GM18861 (cell line): ENCODE measurements around the gene BORCS5.
"Not testable (repeated sequence)": the region's sequence is repeated elsewhere in the genome, so short reads cannot be mapped to it uniquely, and the experiment has no call there.

Source experiments
- ATAC-seq: cut with Tn5 transposase; IDR thresholded peaks from one replicate; pipeline ENCODE4 v1.9.1; 2021; ENCODE audit not compliant: unreplicated experiment

The BORCS5 gene

DNA sequence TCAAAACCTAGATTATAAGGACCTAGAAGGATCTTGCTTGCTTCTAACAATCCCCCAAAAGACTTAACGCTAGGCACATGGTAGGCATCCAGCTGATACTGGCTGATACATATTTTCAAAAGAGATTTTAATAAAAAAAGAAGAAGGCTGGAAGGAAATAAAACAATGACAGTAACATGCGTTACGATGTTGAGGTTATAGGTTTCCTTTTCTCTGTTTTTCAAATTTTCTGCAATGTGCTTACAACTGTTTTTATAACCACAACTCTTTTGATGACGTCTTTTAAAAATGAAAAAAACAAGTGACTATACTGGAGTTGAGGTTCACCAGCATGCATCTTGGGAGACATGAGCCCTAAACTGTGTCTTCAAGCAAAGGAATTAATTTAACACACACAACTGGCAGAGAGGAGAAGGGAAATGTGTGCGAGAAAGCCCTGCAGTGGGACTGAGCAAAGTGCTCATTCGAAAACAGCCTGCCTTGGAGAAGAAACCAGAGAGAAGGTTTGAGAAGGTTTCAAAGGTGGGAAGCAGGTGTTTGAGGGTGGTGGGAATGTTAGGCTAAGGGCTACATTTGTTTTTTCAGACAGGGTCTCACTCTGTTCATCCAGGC lies 125.4 kb downstream of the BORCS5 start:
- ATAC-seq, result no peak

DNA sequence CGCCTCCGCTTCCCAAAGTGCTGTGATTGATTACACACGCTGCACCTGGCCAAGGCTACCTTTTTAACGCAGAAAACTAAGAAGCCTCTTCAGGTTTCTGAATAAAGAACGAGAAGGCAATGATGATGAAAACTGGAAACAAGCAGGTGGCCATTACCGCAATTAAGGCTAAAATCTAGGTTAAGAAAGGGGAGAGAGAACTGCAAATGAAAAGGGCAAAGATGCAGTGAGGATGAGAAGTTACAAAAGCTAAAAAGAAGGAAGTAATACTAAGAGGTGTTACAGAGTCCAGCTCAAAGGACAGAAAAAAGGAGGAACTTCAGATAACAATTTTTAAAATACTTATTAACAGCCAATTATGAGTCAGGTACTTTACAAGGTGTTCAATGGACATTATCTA lies 126.1 kb downstream of the BORCS5 start:
- no peak for ATAC-seq

DNA sequence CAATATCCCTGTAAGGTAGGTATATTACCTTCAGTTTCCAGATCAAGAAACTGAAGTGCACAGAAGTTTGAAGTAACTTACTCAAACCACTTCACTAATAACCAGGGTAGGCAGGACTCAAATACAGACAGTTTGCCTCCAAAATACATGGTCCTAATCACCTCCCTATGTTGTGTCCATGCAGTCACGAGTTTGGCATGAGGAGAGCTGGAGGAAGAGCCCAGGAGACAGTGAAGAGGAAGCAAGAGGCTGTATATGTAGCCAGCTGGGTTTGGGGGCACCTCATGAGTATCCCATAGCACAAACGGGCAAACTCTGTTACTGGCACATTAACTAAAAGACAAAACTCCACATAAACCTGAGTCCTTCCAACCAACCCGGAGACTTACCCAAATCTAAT lies 126.6 kb downstream of the BORCS5 start:
- ATAC-seq, result no peak

DNA sequence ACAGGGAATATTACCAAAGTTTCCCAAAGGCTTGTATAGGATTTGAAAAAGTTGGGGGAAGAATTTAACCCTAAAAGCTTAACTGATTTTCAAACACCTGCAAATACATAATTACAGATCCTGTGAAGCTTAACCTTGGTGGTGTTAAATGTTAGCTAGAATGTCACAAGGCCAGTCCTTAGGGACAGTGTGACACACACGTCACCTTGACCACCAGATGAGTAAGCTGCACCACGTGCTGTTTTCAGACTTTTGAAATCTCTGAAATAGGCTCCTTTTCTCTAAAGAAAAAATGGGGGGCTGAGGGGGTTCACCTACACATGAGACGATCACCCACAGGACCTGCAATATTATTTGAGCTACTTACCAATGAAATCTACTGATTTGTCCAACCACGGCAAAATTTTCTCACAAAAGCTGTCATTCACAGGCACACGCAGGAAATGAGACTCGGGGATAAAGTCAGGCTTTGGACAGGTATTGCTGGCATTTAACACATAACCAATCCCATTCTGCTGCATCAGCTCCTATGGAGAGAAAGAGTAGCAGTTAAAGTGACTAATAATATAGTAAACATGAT lies 129.9 kb downstream of the BORCS5 start:
- peak; percentile 88 for ATAC-seq

DNA sequence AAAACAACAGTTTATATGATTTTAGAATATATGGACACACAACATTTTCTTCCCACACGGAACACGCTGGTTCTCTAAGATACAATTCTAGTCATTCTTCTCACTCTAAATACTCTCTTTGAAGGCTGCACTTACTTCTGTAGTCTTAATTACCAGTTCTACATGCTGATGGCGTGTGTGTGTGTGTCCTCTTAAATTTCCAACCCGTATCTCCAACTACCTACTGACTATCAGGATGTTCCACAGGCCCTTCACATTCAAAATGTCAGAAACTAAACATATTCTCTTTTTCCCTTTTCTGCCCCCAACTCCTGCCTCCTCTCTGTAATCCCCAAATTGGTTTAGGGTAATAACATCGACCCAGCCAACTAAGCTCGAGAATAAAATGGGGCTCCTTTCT lies 130.6 kb downstream of the BORCS5 start:
- no peak for ATAC-seq

DNA sequence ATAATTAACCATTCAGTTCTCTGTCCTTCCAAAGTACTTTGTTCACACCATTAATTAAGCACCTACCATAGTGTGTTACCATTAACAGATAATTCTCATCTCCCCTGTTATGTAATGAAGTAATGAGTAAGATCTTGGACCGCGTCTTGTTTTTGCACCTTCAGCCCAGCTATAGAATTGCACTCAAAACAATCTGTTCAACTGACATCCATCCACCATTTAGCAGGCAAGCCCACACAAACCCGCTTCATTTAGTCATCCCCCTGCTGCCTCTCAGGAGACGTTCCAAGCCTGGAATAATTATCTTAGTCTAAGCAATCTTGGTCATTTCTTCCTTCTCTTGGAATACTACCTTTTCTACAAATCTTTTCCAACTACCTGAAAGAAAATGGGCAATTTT lies 131.4 kb downstream of the BORCS5 start:
- no peak for ATAC-seq

DNA sequence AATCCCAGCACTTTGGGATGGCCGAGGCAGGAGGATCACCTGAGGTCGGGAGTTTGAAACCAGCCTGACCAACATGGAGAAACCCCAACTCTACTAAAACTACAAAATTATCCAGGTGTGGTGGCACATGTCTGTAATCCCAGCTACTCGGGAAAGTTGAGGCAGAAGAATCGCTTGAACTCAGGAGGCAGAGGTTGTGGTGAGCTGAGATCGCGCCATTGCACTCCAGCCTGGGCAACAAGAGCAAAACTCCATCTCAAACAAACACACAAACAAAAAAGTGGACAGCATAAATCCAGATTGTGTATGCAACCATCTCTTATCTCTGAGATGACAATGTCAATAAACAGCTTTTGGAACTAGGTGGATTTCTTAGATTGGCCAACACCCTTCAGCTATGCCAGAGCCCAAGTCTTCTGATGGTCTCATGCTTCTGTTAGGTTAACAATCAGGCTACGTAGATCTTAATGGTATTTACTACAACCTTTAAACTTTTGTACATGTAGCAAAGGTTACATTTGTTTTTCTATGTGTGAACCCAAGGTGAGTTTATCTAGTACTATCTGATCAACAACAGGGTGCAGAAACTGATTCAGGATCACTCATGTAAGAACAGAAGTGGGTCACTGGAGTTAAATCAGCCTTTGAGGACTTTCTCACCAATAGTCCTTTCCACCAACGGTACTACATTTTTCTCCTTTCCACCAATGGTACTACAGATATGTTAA lies 132.1 kb downstream of the BORCS5 start:
- ATAC-seq, result no peak

DNA sequence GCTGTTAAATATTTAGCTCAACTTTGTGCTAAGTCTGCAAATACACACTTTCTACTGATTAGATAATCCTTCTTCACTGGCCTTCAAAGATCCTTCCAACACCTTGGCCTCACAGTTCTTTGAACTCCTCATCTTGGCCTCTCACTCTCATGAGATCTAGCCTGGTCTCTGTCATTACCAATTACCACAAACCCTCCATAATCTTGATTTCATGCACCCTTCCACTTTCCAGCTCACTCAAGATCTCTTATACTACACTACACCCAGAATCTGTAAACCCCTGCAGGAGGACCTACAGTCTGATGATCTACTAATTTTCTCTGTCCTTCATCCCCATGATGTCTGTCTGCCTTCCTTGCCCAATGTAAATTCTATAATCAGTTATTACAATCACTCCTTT lies 134.7 kb downstream of the BORCS5 start:
- no peak for ATAC-seq

DNA sequence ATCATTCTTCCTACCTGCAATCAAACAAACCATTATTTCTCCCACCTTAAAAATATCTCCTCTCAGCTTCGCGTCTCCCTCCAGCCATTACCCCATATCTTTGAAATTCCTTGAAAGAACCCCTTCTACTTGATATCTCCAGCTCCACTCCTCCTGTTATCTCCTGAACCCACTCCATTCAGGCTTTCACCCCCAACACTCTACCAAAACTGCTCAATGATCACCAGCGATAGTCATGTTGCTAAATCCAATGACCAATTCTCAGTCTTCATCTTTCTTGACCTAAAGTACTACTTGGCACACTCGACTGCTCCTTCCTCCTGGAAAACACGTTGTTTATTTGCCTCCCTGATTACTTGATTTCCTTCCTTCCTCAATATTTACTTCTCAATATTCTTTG lies 135.7 kb downstream of the BORCS5 start:
- ATAC-seq, result no peak

DNA sequence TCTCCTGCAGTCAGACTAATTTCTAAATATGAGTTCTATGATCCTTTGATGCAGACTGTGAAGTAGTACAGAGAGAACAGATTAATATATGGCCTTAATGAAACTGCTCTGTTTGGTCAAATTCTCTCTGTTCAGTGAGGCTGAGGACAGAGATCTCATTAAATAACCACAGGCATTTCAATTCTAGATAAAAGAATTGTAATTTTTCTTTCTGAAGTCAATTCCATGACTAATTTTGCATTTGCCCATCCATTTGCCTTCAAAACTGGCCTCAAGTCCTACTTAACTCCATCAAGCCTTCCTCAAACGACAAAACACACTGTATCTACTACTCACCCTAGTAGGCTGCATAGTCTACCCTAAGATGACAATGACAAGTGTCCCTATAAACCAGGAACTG lies 138.7 kb downstream of the BORCS5 start:
- ATAC-seq, result no peak

DNA sequence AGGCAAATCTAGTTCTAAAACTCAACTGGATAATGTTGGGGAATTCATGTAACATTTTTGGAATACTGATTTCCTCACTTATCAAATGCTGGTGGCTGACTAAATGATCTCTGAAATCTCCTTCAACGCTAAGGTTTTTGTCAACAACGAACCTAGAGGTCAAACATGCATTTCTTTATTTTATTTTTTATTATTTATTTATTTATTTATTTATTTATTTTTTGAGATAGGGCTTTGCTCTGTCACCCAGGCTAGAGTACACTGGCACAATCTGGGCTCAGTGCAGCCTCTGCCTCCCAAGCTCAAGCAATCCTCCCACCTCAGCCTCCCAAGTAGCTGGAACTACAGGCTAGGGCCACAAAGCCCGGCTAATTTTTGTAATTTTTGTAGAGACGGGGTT lies 141.3 kb downstream of the BORCS5 start:
- no peak for ATAC-seq

DNA sequence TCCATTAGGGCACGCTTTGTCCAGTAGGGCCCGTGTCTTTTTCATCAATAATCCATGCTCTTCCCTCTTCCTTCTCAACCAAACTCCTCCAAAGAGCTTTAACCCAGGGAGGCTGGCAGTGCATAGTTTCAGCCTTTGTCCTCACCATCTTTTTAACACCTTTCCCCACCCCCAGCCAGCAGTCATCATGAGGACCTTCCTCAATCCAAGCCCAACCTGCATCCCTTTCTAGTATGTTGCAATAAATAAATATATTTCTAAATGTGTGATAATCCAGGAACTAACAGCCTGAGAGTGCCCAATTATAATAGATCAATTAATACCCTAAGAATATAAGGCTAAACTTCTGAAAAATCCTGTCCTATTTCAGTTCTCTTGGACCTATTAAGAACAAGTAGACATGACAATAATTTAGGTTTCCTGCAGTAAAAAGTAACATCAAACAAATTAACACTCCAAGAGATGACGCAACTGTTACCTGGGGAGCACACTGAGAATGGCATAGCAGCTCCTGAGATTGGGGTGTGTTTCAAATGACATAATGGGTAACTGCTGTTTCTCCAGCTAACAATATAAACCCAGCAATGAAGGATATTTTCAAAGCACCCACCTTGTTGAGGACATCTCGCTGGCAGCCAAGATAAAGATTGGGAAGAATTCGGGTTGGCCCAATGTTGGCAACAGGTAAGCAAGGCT lies 143.2 kb downstream of the BORCS5 start:
- ATAC-seq, result no peak

DNA sequence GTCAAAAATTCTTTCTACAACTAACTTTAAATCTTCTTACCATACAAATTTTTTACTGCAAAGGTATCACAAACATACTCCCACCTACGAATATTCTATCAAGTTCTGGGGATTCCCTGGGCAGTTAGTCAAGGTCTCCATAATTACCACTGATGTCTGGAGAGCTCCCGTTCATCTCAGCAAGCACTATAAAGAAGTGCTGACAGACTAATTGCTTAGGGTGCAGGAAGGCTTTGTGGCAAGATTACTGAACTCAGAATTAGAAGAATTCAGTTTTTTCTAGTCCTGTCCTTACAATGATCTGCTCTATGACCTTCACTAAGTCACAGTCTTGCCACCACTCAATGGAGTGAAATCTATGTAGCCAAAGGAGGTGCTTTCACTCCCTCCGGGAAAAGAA lies 144.2 kb downstream of the BORCS5 start:
- ATAC-seq, result no peak

DNA sequence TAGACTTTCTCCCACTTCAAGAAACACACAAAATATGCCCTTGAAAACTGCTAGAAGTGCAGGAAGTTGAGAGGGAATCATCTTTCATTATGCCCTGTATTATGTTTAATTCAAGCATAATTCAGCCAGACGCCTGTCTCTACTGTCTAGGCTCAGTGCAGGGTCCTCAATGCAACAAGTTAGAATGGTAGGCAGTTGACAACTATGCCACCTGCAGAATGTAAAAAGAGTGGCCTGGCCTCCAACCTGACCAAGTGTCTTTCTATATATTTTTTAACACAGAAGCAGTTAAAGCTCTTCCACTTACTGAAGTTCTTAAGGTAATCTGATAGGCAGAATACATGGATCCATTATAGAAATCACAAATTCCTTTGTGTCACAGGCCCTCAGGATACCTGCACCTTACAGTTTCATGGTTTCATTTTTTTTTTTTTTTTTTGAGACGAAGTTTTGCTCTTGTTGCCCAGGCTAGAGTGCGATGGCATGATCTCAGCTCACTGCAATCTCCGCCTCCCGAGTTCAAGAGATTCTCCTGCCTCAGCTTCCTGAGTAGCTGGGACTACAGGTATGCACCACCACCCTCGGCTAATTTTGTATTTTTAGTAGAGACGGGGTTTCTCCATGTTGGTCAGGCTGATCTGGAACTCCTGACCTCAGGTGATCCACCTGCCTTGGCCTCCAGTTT lies 145.4 kb downstream of the BORCS5 start:
- ATAC-seq, result not testable (repeated sequence)

DNA sequence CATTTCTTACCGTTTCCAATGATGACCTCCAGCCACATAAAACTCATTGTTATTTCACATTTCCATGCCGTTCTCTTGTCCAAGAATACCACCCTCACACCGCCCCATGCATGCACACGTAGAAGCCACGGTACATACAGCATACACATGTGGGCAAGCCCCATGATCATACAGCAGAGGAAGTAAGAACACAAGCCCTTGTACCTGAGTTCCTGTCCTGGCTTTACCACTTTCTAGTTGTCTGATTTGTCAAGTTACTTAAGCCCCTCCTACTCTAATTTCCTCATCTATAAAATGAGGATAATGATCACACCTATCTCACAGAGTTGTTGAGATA lies 145.9 kb downstream of the BORCS5 start:
- no peak for ATAC-seq

DNA sequence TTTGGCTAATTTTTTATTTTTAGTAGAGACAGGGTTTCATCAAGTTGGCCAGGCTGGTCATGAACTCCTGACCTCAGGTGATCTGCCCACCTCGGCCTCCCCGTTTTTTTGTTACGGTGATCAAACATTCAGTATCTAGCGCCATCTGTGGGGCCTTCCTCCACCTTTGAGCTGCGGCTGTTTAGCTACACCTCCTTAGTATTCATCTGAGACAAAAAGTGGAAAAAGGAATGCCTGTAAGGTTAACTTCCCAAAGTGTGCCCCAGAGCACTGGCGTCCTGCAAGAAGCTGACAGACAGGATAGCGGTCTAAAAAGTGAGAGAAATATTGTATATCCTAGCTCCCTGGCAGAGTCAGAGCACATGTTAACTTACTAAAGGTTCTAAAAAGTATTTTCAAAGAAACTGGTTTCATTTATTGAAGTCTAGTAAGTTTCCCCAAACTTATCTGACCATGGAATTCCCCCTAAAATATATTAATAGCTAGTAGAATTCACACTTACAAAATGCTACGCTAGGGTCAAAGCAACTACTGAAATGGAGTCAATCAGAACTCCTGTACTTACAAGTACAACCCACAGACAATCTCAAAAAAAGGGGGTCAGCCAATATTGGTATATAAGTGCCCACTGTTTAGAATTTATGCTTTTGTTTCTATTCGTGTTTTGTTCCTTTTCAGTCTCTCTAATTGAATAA lies 146.7 kb downstream of the BORCS5 start:
- ATAC-seq, result no peak

DNA sequence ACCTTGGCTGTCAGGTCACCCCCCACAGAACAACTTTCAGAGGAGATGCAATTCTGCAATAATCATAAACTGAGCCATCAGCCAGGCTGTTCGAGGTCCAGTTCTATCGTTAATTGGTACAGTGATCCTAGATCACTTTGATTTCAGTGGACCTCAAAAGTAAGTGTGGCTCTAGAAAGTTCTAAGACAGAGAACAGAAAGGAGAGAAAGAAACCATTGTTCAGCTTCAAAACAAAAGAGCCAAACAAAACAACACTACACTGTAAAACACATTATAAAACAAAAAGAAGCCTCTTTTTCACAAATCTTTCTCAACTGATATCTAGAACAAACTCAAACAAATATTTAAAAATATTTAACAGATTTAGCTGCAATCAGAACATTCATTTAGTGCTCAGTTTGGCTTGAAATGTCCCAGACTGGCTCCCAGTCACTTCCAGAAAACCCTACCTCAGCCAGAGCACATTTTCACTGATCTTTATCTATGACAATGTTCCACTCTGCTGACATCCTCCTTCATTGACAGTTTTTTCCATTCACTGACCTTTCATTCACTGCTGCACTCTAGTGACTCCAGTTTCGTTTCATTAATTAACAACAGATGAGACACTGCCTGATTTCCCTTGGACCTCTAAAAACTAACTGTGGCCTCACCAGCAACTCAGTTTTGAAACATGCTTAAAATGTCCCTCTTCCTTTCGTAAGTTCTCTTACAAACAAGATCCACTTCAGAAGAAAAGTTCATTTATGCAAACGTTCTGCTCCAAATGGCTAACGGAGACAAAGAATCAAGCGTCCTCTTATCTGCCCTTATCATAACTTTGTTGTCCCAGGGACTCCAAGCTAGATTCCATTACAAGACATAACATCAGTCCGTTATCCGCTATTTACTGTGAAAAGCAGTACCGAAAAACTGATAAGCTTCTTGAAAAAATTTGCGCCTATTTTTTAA lies 148.9 kb downstream of the BORCS5 start:
- peak; percentile 87 for ATAC-seq

DNA sequence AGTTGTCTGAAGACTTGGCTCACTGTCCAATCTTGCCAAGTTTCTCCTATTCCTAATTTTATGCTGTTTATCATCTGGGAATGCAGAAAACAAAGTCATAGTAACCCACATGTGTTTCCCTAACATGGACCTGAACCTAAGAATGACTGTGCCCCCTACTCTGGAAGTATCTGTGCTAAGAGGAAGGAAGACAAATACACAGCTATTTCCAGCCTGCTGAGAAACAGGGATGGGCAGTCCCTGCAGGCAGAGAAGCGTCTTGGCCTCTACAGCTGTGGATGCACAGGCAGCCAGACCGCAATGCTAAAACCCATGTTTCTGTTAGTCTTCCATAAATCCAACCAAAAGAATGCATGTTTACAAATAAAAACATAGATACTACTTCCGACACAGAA lies 149.6 kb downstream of the BORCS5 start:
- ATAC-seq, result no peak

DNA sequence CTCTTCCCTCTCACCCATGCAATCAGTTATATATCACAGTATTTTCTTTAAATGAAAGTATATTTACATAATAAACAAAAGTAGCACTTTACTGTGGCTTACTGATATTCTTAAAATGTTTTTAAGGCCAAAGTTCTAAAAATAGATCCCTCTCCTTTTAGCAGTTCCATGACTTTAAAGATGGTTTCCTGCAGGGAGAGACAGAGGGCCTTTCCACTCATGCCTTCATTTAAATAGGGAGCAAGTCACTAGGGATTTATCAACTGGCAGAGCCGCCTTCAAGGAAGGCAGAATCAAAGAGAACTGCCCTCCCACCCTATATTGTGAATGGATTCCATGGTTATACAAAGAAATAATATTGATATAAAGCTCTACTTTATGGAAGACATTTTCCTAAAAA lies 150.2 kb downstream of the BORCS5 start:
- no peak for ATAC-seq

DNA sequence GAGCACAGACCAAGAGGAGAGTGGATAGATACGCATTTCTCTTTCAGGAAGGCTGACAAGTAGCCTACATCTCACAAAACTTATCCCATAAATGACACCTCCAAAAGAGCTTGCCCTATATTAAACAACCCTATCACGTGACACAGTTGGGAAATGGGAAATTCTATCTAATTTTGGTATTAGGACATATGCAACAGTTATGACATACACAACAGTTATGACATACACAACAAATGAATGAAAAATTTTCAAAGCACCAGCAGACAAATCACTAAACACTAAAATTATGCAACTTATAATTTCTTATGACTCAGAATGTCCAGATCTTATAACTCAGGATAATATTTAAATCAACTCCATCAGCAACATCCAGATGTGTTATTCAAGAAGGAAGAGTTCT lies 151.7 kb downstream of the BORCS5 start:
- no peak for ATAC-seq
